GM18508 (cell line): ENCODE data around the gene TRIM41.
A peak's percentile ranks its signal among the peaks of the same experiment; 100 is the strongest.
"Not testable (repeated sequence)": the region's sequence is repeated elsewhere in the genome, so short reads cannot be mapped to it uniquely, and the experiment has no call there.

Experiments
- ATAC-seq: cut with Tn5 transposase; IDR thresholded peaks from one replicate; pipeline ENCODE4 v1.9.1; 2021; ENCODE audit warnings: moderate number of reproducible peaks; ENCODE audit not compliant: insufficient read depth, unreplicated experiment

Gene TRIM41

GRCh38 chr5:181223058-181223728, at the start of gene TRIM41:
Gene TRIM41 (plus strand): TSS chr5:181223281. CDS start chr5:181224000, 719 bp downstream.
- peak; percentile 35 for ATAC-seq

- ATAC-seq, result no peak
Measured at GRCh38 chr5:181173420-181174342, 49.4 kb upstream of the TRIM41 start.

- no peak for ATAC-seq
Measured at GRCh38 chr5:181176254-181176952, 46.7 kb upstream of the TRIM41 start.

GRCh38 chr5:181177559-181177958, 45.5 kb upstream of the TRIM41 start:
- ATAC-seq, result not testable (repeated sequence)

- no peak for ATAC-seq
Measured at GRCh38 chr5:181181650-181182565, 41.2 kb upstream of the TRIM41 start.

GRCh38 chr5:181182651-181183050, 40.4 kb upstream of the TRIM41 start:
- no peak for ATAC-seq

GRCh38 chr5:181184845-181185216, 38.2 kb upstream of the TRIM41 start:
- ATAC-seq, result no peak

GRCh38 chr5:181185560-181185959, 37.5 kb upstream of the TRIM41 start:
- no peak for ATAC-seq

- ATAC-seq, result no peak
Measured at GRCh38 chr5:181186022-181186421, 37.1 kb upstream of the TRIM41 start.

- no peak for ATAC-seq
Measured at GRCh38 chr5:181186986-181187499, 36.0 kb upstream of the TRIM41 start.

- ATAC-seq, result no peak
Measured at GRCh38 chr5:181187500-181188213, 35.4 kb upstream of the TRIM41 start.

GRCh38 chr5:181188700-181189362, 34.2 kb upstream of the TRIM41 start:
- ATAC-seq, result no peak

GRCh38 chr5:181189363-181189961, 33.6 kb upstream of the TRIM41 start:
- ATAC-seq, result no peak

- ATAC-seq, result no peak
Measured at GRCh38 chr5:181189962-181190710, 32.9 kb upstream of the TRIM41 start.

- ATAC-seq, result no peak
Measured at GRCh38 chr5:181190711-181191525, 32.2 kb upstream of the TRIM41 start.

- ATAC-seq, result peak; percentile 36
Measured at GRCh38 chr5:181191526-181192336, 31.4 kb upstream of the TRIM41 start.
